ENCODE results near the gene LGR5.

DNA sequence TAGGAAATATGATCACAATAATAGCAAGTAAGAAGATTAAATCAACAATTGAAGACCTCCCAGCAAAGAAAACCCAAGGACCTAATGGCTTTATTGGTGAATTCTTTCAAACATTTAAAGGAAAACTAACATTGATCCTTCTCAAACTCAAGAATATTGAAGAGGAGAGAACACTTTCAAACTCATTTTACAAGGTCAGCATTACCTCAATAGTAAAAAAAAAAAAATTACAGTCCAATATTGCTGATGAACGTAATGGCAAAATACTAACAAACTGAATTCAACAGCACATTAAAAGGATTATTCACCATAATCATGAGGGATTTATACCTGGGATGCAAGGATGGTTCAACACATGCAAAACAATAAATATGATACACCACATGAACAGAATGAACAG lies 33.7 kb upstream of the LGR5 start:
- TF ChIP-seq, protein P1, sequence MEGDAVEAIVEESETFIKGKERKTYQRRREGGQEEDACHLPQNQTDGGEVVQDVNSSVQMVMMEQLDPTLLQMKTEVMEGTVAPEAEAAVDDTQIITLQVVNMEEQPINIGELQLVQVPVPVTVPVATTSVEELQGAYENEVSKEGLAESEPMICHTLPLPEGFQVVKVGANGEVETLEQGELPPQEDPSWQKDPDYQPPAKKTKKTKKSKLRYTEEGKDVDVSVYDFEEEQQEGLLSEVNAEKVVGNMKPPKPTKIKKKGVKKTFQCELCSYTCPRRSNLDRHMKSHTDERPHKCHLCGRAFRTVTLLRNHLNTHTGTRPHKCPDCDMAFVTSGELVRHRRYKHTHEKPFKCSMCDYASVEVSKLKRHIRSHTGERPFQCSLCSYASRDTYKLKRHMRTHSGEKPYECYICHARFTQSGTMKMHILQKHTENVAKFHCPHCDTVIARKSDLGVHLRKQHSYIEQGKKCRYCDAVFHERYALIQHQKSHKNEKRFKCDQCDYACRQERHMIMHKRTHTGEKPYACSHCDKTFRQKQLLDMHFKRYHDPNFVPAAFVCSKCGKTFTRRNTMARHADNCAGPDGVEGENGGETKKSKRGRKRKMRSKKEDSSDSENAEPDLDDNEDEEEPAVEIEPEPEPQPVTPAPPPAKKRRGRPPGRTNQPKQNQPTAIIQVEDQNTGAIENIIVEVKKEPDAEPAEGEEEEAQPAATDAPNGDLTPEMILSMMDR (conservative IDR thresholded peaks at IDR 0.05; ENCODE audit: low read depth, low read length) = no peak
- TF ChIP-seq EZH2 (IDR thresholded peaks at IDR 0.05; ENCODE audit: low read length, unreplicated experiment) (no peak), EZH2phosphoT487 (IDR thresholded peaks at IDR 0.05; ENCODE audit: borderline replicate concordance, low read length) (no peak)

Measured in PC-3 (cell line).